NK-92 (cell line): ENCODE measurements around the gene SSU72.
"Not testable (repeated sequence)": the region's sequence is repeated elsewhere in the genome, so short reads cannot be mapped to it uniquely, and the experiment has no call there.

Experiments
- DNase-seq: peaks from one replicate; lab custom pipeline; 2025; ENCODE audit not compliant: unreplicated experiment; lab: John Stamatoyannopoulos, UW

The SSU72 gene

GRCh38 chr1:1543706-1544099 is 31.0 kb downstream of the SSU72 start:
- DNase-seq, result no peak

DNA sequence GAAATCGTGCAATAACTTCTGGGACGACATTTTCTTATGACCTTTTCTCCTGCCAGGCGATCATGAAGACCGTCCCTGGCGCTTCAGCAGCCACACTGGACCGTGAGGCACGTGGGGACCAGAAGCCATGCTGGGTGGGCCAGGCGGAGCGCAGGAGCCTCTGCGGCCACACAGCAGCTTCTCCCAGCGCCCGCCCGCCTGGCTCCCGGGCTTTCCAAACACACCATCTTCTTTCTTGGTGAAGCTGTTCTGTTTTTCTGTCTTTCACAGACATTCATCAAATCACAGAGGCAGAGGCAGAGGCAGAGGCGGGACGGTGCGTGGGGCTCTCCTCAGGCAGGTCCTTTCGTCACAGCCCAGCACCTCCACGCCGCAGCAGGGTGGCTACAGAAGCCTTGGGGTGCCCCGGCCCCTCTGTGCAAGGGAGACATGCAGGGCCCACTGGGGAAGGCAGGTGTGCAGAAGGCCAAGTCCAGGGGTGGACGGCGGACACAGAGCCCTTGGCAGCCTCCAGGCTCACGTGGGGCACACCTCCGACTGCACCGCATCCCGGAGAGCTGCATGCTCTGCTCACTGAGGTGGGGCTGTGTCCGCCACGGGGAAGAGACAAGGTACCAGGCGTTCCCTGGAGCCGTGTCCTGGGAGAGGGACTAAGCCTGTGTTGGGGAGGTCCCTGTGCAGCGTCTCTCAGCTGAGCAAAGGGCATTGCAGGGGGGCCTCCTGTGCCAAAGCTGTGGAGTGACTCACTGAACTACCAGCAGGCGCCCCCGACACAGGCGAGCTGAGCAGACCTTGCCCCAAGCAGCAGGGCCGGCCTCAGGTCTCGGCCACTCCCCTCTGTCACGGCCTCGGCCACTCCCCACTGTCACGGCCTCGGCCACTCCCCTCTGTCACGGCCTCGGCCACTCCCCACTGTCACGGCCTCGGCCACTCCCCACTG is 31.6 kb downstream of the SSU72 start:
- DNase-seq, result no peak

- DNase-seq, result no peak
Observed at GRCh38 chr1:1541956-1542765, 32.5 kb downstream of the SSU72 start.

DNA sequence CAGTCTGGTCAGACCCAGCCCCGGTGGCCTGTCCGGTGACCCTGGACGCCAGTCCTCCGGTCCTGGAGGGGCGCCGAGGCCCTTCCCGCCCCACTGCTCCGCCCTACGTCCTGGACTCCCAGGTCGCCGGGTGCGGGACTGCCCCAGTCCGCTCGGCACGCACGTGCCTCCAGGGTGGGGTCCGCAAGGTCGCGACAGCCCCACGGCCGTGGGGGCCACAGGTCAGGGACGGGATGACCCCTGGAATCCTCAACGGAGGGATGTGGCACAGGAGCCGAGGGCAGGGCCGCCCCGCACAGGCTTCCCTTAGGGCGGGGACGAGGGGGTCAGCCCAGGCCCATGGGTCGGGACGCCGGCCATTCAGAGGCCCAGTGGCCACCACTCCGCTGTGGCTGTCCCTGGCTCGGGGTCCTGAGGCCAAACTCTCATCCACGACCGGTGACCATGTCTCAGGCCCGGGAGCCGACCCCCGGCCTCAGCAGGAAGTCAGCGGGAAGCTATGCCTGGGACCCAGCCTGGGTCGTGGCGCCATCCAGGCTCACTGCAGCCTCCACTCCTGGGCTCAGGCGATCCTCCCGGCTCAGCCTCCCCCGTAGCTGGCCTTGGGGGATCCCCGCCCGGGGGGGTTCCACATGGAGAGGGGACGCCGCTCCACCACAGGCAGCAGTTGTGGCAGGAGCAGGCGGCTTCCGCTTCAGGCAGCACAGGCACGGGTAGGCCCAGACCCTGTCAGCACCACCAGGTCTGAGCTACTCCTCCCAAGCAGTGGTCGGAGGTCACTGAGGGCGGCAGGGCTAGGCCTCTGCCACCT is 33.6 kb downstream of the SSU72 start:
- no peak for DNase-seq

DNA sequence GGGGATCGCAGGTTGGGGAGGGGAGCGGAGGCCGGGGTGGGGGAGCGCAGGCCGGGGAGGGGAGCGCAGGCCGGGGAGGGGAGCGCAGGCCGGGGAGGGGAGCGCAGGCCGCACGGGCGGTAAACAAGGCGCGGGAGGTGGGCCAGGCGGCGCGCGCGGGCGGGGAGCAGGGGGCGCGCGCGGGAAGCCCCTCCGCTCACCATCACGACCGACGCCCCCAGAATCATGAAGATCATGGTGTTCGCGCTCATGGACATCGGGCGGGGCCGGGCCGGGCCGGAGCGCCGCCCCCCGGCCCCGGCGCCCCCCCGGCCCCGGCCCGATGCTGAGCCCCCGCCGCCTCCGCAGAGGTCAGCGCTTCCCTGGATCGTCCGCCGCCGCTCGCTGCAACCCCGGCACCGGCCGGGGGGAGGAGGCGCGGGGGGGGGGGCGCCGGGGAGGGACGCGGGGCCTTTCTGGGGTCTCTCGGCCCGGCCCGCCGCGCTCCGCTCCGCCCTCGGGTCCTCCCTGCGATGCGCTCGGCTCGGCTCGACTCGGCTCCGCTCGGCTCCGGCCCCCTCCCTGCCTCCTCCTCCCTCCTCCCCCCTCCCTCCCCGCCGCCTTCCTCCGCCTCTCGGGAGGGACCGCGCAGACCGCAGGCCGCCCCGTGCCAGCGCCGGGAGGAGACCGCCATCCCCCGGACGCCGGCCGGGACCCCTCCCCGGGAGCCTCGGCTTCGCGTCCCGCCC is 34.4 kb downstream of the SSU72 start, which contains the start of gene TMEM240:
TMEM240 (minus strand) TSS at position 535 of the 728 bp plus-strand sequence; CDS start at position 257, 278 bp downstream.
- DNase-seq, result no peak

DNA sequence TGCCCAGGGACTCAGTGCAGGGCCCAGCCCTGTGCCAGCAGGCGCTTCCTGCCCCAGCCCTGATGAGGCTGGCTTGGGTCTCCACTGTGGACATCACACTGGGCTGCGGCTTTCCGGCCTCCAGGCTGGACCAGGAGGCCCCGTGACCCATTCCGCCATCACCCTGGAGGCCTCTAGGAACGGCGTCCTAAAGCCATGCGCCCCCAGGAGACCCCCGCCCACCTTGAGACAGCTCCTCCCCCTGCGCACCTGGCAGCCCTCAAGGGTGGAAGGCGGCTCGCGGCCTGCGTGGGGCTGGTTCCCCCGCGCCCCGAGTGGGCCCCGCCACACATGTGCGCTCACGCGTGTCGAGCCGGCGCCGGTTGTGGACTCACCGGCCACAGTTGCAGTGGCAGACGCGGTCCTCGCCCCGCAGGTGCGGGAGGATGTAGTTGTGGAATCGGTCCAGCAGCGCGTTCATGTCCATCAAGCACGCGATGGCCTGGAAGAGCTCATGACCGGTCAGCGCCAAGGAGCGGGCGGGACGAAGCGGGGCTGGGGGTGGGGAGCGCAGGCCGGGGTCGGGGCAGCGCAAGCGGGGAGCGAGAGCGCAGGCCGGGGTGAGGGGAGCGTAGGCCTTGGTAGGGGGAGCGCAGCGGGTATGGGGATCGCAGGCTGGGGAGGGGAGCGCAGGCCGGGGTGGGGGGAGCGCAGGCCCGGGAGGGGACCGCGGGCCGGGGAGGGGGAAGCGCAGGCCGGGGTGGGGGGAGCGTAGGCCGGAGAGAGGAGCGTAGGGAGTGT is 35.2 kb downstream of the SSU72 start:
- no peak for DNase-seq

GRCh38 chr1:1538989-1539309 is 35.7 kb downstream of the SSU72 start:
- no peak for DNase-seq

- no peak for DNase-seq
Observed at GRCh38 chr1:1538334-1538733, 36.3 kb downstream of the SSU72 start.

DNA sequence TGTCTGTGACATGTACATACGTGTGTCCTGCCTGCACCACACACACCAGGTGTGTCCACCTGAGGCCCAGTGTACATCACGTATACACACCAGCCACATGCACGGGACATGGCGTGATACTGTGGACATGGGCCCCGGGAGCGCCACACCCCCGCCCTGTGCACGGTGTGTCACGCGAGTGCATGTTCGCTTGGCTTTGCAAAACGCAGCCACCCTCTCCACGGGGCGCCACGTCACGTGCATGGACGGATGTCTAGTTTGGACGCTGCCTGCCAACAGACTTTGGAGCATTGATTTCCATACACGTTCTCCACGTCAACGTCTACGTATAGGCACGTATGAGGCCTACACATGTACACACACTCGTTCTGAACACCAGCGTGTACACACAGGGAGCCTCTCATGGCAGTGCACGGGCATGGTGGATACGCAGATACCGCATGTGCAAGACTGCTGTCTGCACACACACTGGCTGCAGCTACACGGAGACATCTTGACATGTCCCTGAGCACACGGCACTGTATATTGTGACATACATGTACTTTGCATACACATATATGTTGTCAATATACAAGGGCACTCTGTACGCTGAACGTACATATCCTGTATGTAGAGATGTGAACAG is 36.9 kb downstream of the SSU72 start:
- DNase-seq, result no peak

DNA sequence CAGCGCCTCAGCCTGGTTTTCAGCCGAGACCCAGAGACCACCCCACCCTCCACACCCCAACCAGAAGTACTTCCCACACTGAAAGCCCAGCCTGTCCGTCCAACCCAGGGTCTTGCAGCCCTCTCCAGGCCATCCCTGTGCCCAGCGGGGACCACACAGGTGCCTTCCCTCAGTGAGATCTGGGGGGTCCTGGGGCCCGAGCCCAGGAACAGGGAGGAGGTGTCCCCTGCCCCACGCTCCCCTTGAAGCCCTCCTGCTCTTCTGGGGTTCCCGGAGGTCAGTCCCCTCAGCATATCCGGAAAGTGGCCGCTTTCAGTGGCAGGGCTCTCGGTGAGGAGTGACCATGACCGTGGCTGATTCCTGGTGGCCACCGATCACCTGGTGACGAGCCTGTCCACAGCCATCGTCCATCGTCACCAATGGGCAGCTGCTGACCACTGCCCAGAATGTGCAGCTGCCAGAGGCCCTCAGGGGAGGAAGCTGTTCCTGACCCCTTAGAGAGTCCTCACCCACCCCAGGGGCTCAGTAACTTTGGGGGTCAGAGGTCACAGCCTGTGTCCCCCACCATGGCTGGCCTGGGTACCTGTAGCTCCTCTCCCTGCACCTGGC is 37.6 kb downstream of the SSU72 start:
- DNase-seq, result no peak

GRCh38 chr1:1536019-1536937 is 38.4 kb downstream of the SSU72 start:
- DNase-seq, result no peak

DNA sequence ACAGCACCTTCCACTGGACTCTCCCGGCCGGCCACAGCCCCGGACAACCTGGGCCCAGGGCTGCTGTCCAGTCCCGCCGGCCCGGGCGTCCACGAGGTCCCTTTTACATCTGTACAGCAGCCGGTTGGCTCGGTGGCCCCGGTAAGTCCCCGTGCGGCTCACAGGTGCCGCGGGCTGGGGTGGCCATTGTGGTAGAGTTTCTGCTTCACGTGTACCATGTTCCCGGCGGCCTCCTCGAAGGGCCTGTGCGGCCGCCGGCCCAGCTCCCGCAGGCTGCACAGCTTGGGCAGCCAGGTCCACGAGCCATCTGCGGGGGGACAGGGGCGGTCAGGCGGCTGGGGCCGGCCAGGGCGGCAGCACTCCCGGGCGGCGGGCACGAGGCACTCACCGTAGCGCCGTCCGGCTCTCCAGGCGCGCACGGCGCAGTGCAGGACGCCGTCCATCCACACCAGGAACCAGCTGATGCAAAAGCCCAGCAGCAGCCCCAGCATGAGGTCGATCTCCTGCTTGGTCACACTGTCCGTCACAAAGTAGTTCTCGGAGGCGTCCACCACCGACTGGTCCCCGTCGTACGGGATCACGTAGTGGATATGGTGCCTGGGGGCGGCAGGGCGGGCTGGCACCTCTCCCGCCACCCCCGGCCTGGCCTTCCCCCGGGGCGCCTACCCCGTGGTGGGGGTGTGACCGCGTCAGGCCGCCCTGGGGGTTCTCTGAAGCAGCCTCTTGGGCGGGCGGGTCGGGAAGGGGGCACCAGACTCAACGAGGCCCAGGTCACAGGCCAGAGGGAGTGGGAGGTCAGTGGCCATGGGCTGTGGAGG is 39.3 kb downstream of the SSU72 start:
- DNase-seq, result no peak

- no peak for DNase-seq
Observed at GRCh38 chr1:1534401-1535154, 40.1 kb downstream of the SSU72 start.

- not testable (repeated sequence) for DNase-seq
Observed at GRCh38 chr1:1533894-1534291, 40.8 kb downstream of the SSU72 start.

- DNase-seq, result not testable (repeated sequence)
Observed at GRCh38 chr1:1533176-1533893, 41.3 kb downstream of the SSU72 start.

DNA sequence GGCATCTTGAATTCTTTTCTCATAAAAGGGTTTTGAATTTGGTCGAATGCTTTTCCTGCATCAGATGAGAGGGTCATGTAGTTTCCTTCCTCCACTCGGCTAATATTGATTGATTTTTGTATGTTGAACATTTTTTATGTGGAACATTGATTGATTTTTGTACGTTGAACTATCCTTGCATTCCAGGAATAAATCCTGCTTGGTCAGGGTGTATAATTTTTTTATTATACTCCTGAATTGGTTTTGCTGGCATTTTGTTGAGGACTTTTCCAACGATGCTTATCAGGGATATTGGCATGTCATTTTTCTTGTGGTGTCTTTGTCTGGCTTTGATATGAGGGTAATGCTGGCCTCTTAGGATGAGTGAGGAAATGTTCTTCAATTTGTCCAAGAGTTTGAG is 42.7 kb downstream of the SSU72 start:
- no peak for DNase-seq
